WTC11 (cell line): ENCODE results near the gene PTPN4. TPM values are rescaled to one million over a fixed set of nuclear protein-coding genes. Genes with fewer than 3 reads are reported as not detected.

Experiments used
- ATAC-seq: fragments of 200-7000 bp; cut with Tn5 transposase; 2 replicates; pipeline ENCODE4 v1.10.0; 2021; ENCODE audit warnings: mild to moderate bottlenecking, moderate library complexity
- CTCF ChIA-PET: fragments of 300-600 bp; sonication (Branson Sonifier 250); formaldehyde crosslinking; loops from one replicate; lab custom pipeline; 2021; ENCODE audit warnings: antibody characterized with exemption; lab: Charles Lee
- POLR2A ChIA-PET: fragments of 350-600 bp; sonication (Branson Sonifier 250); formaldehyde crosslinking; loops from one replicate; lab custom pipeline; 2021; ENCODE audit warnings: antibody characterized with exemption; lab: Charles Lee
- DNase-seq: peaks from one replicate; pipeline ENCODE4 v3.0.0; 2021; ENCODE audit warnings: low spot score
- H3K27ac Mint-ChIP-seq: 2 replicates; pipeline ENCODE4 v1.8.0; 2021; ENCODE audit warnings: mixed read lengths
- H3K27me3 Mint-ChIP-seq: 2 replicates; pipeline ENCODE4 v1.8.0; 2021; ENCODE audit warnings: low read depth, mild to moderate bottlenecking, moderate library complexity, mixed read lengths
- H3K36me3 Mint-ChIP-seq: 2 replicates; pipeline ENCODE4 v1.8.0; 2021; ENCODE audit warnings: mixed read lengths
- H3K4me1 Mint-ChIP-seq: 2 replicates; pipeline ENCODE4 v1.8.0; 2022; ENCODE audit warnings: mixed read lengths
- H3K4me3 Mint-ChIP-seq: 2 replicates; pipeline ENCODE4 v1.8.0; 2021; ENCODE audit warnings: mild to moderate bottlenecking, moderate library complexity, mixed read lengths
- H3K9me3 Mint-ChIP-seq: 2 replicates; pipeline ENCODE4 v1.8.0; 2021; ENCODE audit warnings: mixed read lengths
- CBFB ChIP-seq: sonication (generic); formaldehyde crosslinking; IDR thresholded peaks from 2 replicates; pipeline ENCODE4 v1.8.1; 2022; ENCODE audit warnings: mild to moderate bottlenecking, low read depth, missing genetic modification reagents
- CTCF ChIP-seq: fragments of 200-600 bp; IDR thresholded peaks from 2 replicates; pipeline ENCODE4 v1.8.0; 2022; ENCODE audit warnings: antibody characterized with exemption
- ELF4 ChIP-seq: sonication (generic); formaldehyde crosslinking; IDR thresholded peaks from 2 replicates; pipeline ENCODE4 v1.8.1; 2022; ENCODE audit warnings: low read depth, mild to moderate bottlenecking, moderate library complexity, missing genetic modification reagents
- FOXP1 ChIP-seq: sonication (generic); formaldehyde crosslinking; IDR thresholded peaks from 2 replicates; pipeline ENCODE4 v1.8.0; 2022; ENCODE audit warnings: missing genetic modification reagents, mild to moderate bottlenecking, moderate library complexity, borderline replicate concordance
- GABPB1 ChIP-seq: sonication (generic); formaldehyde crosslinking; IDR thresholded peaks from 2 replicates; pipeline ENCODE4 v1.8.1; 2023; ENCODE audit warnings: mild to moderate bottlenecking, missing genetic modification reagents
- GRHL2 ChIP-seq: fragments of 250-450 bp; sonication (Bioruptor Pico); IDR thresholded peaks from 2 replicates; pipeline ENCODE4 v1.8.0; 2022; ENCODE audit warnings: mild to moderate bottlenecking, moderate library complexity; ENCODE audit not compliant: insufficient replicate concordance, severe bottlenecking
- GTF2I ChIP-seq: fragments of 250-450 bp; sonication (Bioruptor Pico); conservative IDR thresholded peaks from 2 replicates; pipeline ENCODE4 v1.4.0; 2021; ENCODE audit warnings: mild to moderate bottlenecking
- NFE2L1 ChIP-seq: sonication (generic); formaldehyde crosslinking; IDR thresholded peaks from 2 replicates; pipeline ENCODE4 v1.8.1; 2023; ENCODE audit warnings: missing genetic modification reagents
- OVOL2 ChIP-seq: fragments of 250-450 bp; sonication (Bioruptor Pico); IDR thresholded peaks from 2 replicates; pipeline ENCODE4 v1.9.0; 2021; ENCODE audit warnings: mild to moderate bottlenecking, borderline replicate concordance
- PRRX2 ChIP-seq: fragments of 250-450 bp; sonication (Bioruptor Pico); IDR thresholded peaks from 2 replicates; pipeline ENCODE4 v1.8.0; 2021; ENCODE audit warnings: mild to moderate bottlenecking
- RORB ChIP-seq: fragments of 250-450 bp; sonication (Bioruptor Pico); IDR thresholded peaks from 2 replicates; pipeline ENCODE4 v1.9.0; 2021; ENCODE audit warnings: mild to moderate bottlenecking
- TCF7 ChIP-seq: sonication (generic); formaldehyde crosslinking; IDR thresholded peaks from 2 replicates; pipeline ENCODE4 v1.8.0; 2022; ENCODE audit warnings: mild to moderate bottlenecking, low read depth, missing genetic modification reagents, moderate library complexity
- ZBTB21 ChIP-seq: sonication (generic); formaldehyde crosslinking; IDR thresholded peaks from 2 replicates; pipeline ENCODE4 v1.8.1; 2023; ENCODE audit warnings: mild to moderate bottlenecking, missing genetic modification reagents, borderline replicate concordance
- ZNF138 ChIP-seq: sonication (generic); formaldehyde crosslinking; conservative IDR thresholded peaks from 2 replicates; pipeline ENCODE4 v1.8.1; 2022; ENCODE audit warnings: mild to moderate bottlenecking, moderate library complexity, missing genetic modification reagents
- ZNF219 ChIP-seq: sonication (generic); formaldehyde crosslinking; IDR thresholded peaks from 2 replicates; pipeline ENCODE4 v1.8.0; 2023; ENCODE audit warnings: missing genetic modification reagents, mild to moderate bottlenecking, borderline replicate concordance
- ZNF263 ChIP-seq: sonication (generic); formaldehyde crosslinking; IDR thresholded peaks from 2 replicates; pipeline ENCODE4 v1.8.1; 2022; ENCODE audit warnings: low read depth, mild to moderate bottlenecking, moderate library complexity, missing genetic modification reagents
- ZNF512 ChIP-seq: sonication (generic); formaldehyde crosslinking; IDR thresholded peaks from 2 replicates; pipeline ENCODE4 v1.8.1; 2022; ENCODE audit warnings: missing genetic modification reagents, borderline replicate concordance
- ZNF671 ChIP-seq: fragments of 250-450 bp; sonication (Bioruptor Pico); IDR thresholded peaks from 2 replicates; pipeline ENCODE4 v1.8.0; 2021; ENCODE audit warnings: mild to moderate bottlenecking
- total RNA-seq: library from RNA; stranded (reverse); gene quantifications from 3 replicates; pipeline ENCODE4 v1.2.3, GENCODE V29; 2021
- TF ChIP-seq, protein P1 (sequence below): sonication (generic); formaldehyde crosslinking; IDR thresholded peaks from 2 replicates; pipeline ENCODE4 v1.8.0; 2023; ENCODE audit warnings: missing genetic modification reagents
- TF ChIP-seq, protein P2 (sequence below): sonication (generic); formaldehyde crosslinking; IDR thresholded peaks from 2 replicates; pipeline ENCODE4 v1.8.0; 2022; ENCODE audit warnings: mild to moderate bottlenecking, missing genetic modification reagents

Gene PTPN4
- total RNA-seq, 1 experiment from 2014 or later = 85.8 TPM

- peak; percentile 92 for ATAC-seq
- TF ChIP-seq, protein P1, sequence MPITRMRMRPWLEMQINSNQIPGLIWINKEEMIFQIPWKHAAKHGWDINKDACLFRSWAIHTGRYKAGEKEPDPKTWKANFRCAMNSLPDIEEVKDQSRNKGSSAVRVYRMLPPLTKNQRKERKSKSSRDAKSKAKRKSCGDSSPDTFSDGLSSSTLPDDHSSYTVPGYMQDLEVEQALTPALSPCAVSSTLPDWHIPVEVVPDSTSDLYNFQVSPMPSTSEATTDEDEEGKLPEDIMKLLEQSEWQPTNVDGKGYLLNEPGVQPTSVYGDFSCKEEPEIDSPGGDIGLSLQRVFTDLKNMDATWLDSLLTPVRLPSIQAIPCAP = no peak
- TF ChIP-seq FOXP1 (CRISPR knock-in tag) (no peak), GTF2I (CRISPR knock-in tag) (no peak), RORB (CRISPR knock-in tag) (no peak), OVOL2 (CRISPR knock-in tag) (no peak), ZNF219 (CRISPR knock-in tag) (no peak), ELF4 (no peak), ZNF671 (CRISPR knock-in tag) (no peak), GRHL2 (CRISPR knock-in tag) (no peak), CBFB (CRISPR knock-in tag) (no peak), ZNF138 (no peak), ZNF263 (CRISPR knock-in tag) (no peak), PRRX2 (no peak), GABPB1 (no peak), NFE2L1 (CRISPR knock-in tag) (no peak)
- TF ChIP-seq, protein P2, sequence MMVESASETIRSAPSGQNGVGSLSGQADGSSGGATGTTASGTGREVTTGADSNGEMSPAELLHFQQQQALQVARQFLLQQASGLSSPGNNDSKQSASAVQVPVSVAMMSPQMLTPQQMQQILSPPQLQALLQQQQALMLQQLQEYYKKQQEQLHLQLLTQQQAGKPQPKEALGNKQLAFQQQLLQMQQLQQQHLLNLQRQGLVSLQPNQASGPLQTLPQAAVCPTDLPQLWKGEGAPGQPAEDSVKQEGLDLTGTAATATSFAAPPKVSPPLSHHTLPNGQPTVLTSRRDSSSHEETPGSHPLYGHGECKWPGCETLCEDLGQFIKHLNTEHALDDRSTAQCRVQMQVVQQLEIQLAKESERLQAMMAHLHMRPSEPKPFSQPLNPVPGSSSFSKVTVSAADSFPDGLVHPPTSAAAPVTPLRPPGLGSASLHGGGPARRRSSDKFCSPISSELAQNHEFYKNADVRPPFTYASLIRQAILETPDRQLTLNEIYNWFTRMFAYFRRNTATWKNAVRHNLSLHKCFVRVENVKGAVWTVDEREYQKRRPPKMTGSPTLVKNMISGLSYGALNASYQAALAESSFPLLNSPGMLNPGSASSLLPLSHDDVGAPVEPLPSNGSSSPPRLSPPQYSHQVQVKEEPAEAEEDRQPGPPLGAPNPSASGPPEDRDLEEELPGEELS = no peak
- H3K27me3 Mint-ChIP-seq = no peaks in the 10 kb centered on the region
- ChIA-PET POLR2A (no interaction called here), CTCF (interaction anchor here (0.6 to 1.6 kb wide), 9 partner anchors 15 to 422 kb away, joined by 3 to 18 read pairs (median 4); partner anchors contain the start of genes C2orf76 and DBI)
- peaks cover 2% of the 10 kb centered on the region for H3K4me1 Mint-ChIP-seq
- H3K9me3 Mint-ChIP-seq = peaks cover 3% of the 10 kb centered on the region
- DNase-seq = no peak
- H3K36me3 Mint-ChIP-seq = no peaks in the 10 kb centered on the region
- H3K4me3 Mint-ChIP-seq = no peak overlapping the region
- no peak overlapping the region for H3K27ac Mint-ChIP-seq
These were observed 6.4 kb upstream of the PTPN4 start for GRCh38 chr2:119753041-119753929.

DNA sequence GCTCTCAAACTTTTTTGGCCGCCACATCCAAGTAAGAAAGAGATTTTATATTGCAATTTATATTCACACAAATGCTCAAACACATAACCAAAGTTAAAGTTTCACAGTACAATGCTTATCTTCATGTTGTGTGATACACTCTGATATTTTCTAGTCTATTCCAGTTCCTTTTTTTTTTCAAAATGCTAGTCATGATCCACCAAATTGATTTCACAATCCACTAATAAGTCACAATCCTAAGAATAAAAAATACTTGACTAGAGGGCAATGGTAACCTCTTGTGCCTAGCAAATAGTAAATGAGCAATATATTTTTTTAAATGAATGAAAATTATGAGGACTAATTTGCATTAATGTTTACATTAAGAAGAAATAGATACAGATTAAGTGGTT, 5.8 kb upstream of the PTPN4 start:
- ATAC-seq = no peak
- no peaks in the 10 kb centered on the region for H3K36me3 Mint-ChIP-seq
- H3K27ac Mint-ChIP-seq = no peak overlapping the region
- no peak for DNase-seq
- H3K4me1 Mint-ChIP-seq = peaks cover 9% of the 10 kb centered on the region
- TF ChIP-seq ZNF512 (CRISPR knock-in tag) (no peak), TCF7 (CRISPR knock-in tag) (no peak), CTCF (no peak), ZBTB21 (CRISPR knock-in tag) (no peak)
- no peak overlapping the region for H3K4me3 Mint-ChIP-seq
- H3K9me3 Mint-ChIP-seq = peaks cover 3% of the 10 kb centered on the region
- no peaks in the 10 kb centered on the region for H3K27me3 Mint-ChIP-seq
- CTCF ChIA-PET = interaction anchor here (0.6 to 1.6 kb wide), 7 partner anchors 14 to 421 kb away, joined by 3 to 18 read pairs (median 4); no protein-coding TSS in a partner anchor
- POLR2A ChIA-PET = no interaction called here
